ENCODE data around the gene SNORC.

- TF ChIP-seq EZH2phosphoT487 (IDR thresholded peaks at IDR 0.05) (no peak), CTCF (IDR thresholded peaks at IDR 0.05) (no peak), EZH2 (IDR thresholded peaks at IDR 0.05) (peak; percentile 39)
Measured at GRCh38 chr2:232900811-232901735, 31.0 kb downstream of the SNORC start.
